Mucosa of descending colon (tissue), 3 donors: Measurements from ENCODE around the gene LARP6. TPM values are rescaled to one million over a fixed set of nuclear protein-coding genes. Genes with fewer than 3 reads are reported as not detected.

Experiments used
- ATAC-seq: fragments of 200-7000 bp; cut with Tn5 transposase; one replicate; pipeline ENCODE4 v1.9.1; 2020; ENCODE audit warnings: mild to moderate bottlenecking, moderate library complexity
- DNase-seq, 3 donors: peaks; one replicate each; pipeline ENCODE4 v3.0.0-alpha.2; 2020
- H3K36me3 ChIP-seq: fragments of 200-600 bp; one replicate; pipeline ENCODE4 v1.8.0; 2021; ENCODE audit warnings: low read depth, mild to moderate bottlenecking
- H3K4me1 ChIP-seq: fragments of 200-600 bp; one replicate; pipeline ENCODE4 v1.8.0; 2021; ENCODE audit warnings: low read depth, mild to moderate bottlenecking
- H3K4me3 ChIP-seq: fragments of 200-600 bp; one replicate; pipeline ENCODE4 v1.8.0; 2021; ENCODE audit warnings: mild to moderate bottlenecking
- H3K9me3 ChIP-seq: fragments of 200-600 bp; one replicate; pipeline ENCODE4 v1.8.0; 2021; ENCODE audit warnings: mild to moderate bottlenecking
- CTCF ChIP-seq: fragments of 200-600 bp; IDR thresholded peaks from one replicate; pipeline ENCODE4 v1.8.0; 2022; ENCODE audit warnings: antibody characterized with exemption, mild to moderate bottlenecking
- intact Hi-C, 2 donors: fragments of 100-400 bp; cut with DNase I in 1 of 2; cut with micrococcal nuclease in 1 of 2; formaldehyde crosslinking; loops; one replicate each; pipeline versions ENCODE4 v1.11.0 to v1.11.1; 2022; cut with DNase I, micrococcal nuclease
- total RNA-seq, 3 donors: library from RNA; stranded (reverse); fragmentation: NEBNext Ultra II Directional in 2 of 3; extraction: Animal tissue kit (Norgen Biotek cat#: 25700) in 2 of 3; gene quantifications; one replicate each; pipeline versions ENCODE4 v1.2.1 to v1.2.4, GENCODE V29; 2021 to 2023
- donor health status: DM: no; HTN: no; CAD: no; lungs with moderate emphysema.
- donor health status: DM: no; HTN: no; CAD: no.
- donor health status: DM: no; HTN: yes; CAD: no.

The LARP6 gene
- total RNA-seq, 3 donors from 2014 or later = 0.55 to 24.8 (median 3.8) TPM

GRCh38 chr15:70880781-70881180 is 26.8 kb upstream of the LARP6 start:
- ATAC-seq = no peak
- intact Hi-C loops = no loop called here
- Histone ChIP-seq H3K4me3 (no peak overlapping the region), H3K4me1 (no peaks in the 10 kb centered on the region), H3K36me3 (no peaks in the 10 kb centered on the region), H3K9me3 (no peaks in the 10 kb centered on the region)
- no peak for TF ChIP-seq CTCF
- no peak for DNase-seq

DNA sequence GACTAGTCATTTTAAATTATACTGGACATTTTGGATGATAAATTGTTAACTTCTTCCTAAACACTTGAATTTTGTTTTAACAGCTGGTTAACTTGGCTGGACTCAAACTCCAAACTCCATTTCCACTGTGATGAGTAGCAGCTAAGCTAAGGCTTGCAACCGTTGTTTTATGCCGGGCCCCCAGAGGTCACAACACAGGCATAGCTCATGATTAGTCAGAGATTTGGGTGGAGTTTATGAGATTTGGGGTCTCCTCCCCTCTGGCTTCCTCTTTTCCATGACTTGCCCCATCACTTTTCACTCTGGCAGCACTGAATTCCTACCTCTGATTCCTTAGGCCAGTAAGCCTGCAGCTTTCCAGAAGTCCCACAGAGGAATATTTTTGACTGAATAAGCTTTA is 25.4 kb upstream of the LARP6 start:
- H3K36me3 ChIP-seq = no peaks in the 10 kb centered on the region
- H3K9me3 ChIP-seq = no peaks in the 10 kb centered on the region
- no peak for TF ChIP-seq CTCF
- intact Hi-C loops = no loop called here
- no peak for ATAC-seq
- DNase-seq = no peak
- H3K4me1 ChIP-seq = no peaks in the 10 kb centered on the region
- no peak overlapping the region for H3K4me3 ChIP-seq

GRCh38 chr15:70876683-70877082 is 22.7 kb upstream of the LARP6 start:
- no peak for TF ChIP-seq CTCF
- Histone ChIP-seq H3K4me1 (no peaks in the 10 kb centered on the region), H3K36me3 (no peaks in the 10 kb centered on the region), H3K9me3 (no peaks in the 10 kb centered on the region), H3K4me3 (no peak overlapping the region)
- DNase-seq = no peak
- ATAC-seq = no peak
- intact Hi-C loops = no loop called here

- no peak for ATAC-seq
- no peak for TF ChIP-seq CTCF
- DNase-seq = no peak
- intact Hi-C loops = no loop called here
- Histone ChIP-seq H3K4me1 (no peaks in the 10 kb centered on the region), H3K9me3 (no peaks in the 10 kb centered on the region), H3K4me3 (no peak overlapping the region), H3K36me3 (no peaks in the 10 kb centered on the region)
These were observed 22.1 kb upstream of the LARP6 start for GRCh38 chr15:70876011-70876410.

DNA sequence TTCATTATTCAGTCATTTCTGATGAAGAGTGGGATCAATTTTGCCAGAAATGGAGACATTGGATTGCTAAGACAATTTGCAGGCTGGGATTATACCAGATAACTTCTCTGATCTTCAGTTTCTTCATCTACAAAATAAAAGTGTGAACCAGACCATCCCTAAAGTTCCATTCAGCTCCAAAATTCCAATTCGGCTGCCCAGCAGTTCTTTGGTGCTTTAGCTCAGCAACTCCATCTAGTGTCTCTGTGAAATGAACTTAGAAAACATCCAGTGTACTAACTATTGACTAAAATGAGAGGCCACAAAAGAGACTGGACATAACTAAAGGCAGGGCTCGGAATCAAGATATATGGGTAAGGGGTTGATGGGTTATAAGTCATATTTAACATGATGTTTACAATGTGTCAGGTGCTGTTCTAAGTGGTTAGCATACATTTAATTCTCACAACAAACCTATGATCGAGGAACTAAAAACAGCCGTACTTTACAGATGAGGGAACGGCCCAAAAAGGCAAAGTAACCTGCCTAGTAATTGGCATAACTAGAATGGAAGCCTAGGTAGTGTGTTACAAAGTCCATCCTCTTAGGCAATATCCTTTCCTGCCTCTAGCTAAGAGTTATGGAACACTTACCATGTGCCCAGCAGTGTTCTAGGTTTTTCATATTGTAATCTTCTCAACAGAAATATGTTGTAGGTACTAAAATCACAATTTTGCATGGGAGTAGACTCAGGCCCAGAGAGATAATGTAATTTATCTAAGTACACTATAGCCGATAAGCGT is 21.2 kb upstream of the LARP6 start:
- Histone ChIP-seq H3K4me3 (no peak overlapping the region), H3K9me3 (no peaks in the 10 kb centered on the region), H3K36me3 (no peaks in the 10 kb centered on the region), H3K4me1 (no peaks in the 10 kb centered on the region)
- TF ChIP-seq CTCF = no peak
- ATAC-seq (no peak), DNase-seq (no peak)
- intact Hi-C loops = no loop called here
